NB4 (cell line): ENCODE results near the gene SIRT7.

ENCODE experiments used
- DNase-seq: peaks from one replicate; pipeline ENCODE4 v3.0.0; 2010; ENCODE audit warnings: low read depth
- H3K4me3 ChIP-seq: one replicate; pipeline ENCODE4 v1.5.1; 2011; ENCODE audit warnings: mild to moderate bottlenecking, low read depth, low read length, moderate library complexity
- CTCF ChIP-seq: IDR thresholded peaks from one replicate; pipeline ENCODE4 v1.5.1; 2012; ENCODE audit warnings: low read depth, low read length
- MYC ChIP-seq: IDR thresholded peaks from 2 replicates; pipeline ENCODE4 v1.6.1; 2011; ENCODE audit warnings: low read depth, low read length
- POLR2A ChIP-seq: IDR thresholded peaks from 2 replicates; pipeline ENCODE4 v1.6.1; 2011; ENCODE audit warnings: mild to moderate bottlenecking; ENCODE audit not compliant: insufficient read length; ENCODE audit errors: extremely low read depth
- TF ChIP-seq, protein P1 (sequence below): IDR thresholded peaks from 2 replicates; pipeline ENCODE4 v1.6.1; 2011; ENCODE audit warnings: low read depth, low read length

Gene SIRT7

GRCh38 chr17:81870981-81871386, 47.0 kb downstream of the SIRT7 start, which contains the start of gene ARHGDIA:
TSS of gene ARHGDIA (minus strand) at chr17:81871337. CDS start at chr17:81869930, 1,407 bp downstream.
- H3K4me3 ChIP-seq = peak within 1 kb of the TSS; percentile 88
- no peak for DNase-seq
- TF ChIP-seq, protein P1, sequence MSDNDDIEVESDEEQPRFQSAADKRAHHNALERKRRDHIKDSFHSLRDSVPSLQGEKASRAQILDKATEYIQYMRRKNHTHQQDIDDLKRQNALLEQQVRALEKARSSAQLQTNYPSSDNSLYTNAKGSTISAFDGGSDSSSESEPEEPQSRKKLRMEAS = no peak
- TF ChIP-seq POLR2A (no peak), CTCF (no peak), MYC (no peak)

GRCh38 chr17:81870131-81870980, 47.6 kb downstream of the SIRT7 start:
- peak; percentile 58 for DNase-seq
- peak overlapping the region; percentile 88 for H3K4me3 ChIP-seq
- TF ChIP-seq MYC = no peak
- TF ChIP-seq, protein P1 = 0 out of 2 replicates have a peak, but pooled peaks have one; percentile 27

DNA sequence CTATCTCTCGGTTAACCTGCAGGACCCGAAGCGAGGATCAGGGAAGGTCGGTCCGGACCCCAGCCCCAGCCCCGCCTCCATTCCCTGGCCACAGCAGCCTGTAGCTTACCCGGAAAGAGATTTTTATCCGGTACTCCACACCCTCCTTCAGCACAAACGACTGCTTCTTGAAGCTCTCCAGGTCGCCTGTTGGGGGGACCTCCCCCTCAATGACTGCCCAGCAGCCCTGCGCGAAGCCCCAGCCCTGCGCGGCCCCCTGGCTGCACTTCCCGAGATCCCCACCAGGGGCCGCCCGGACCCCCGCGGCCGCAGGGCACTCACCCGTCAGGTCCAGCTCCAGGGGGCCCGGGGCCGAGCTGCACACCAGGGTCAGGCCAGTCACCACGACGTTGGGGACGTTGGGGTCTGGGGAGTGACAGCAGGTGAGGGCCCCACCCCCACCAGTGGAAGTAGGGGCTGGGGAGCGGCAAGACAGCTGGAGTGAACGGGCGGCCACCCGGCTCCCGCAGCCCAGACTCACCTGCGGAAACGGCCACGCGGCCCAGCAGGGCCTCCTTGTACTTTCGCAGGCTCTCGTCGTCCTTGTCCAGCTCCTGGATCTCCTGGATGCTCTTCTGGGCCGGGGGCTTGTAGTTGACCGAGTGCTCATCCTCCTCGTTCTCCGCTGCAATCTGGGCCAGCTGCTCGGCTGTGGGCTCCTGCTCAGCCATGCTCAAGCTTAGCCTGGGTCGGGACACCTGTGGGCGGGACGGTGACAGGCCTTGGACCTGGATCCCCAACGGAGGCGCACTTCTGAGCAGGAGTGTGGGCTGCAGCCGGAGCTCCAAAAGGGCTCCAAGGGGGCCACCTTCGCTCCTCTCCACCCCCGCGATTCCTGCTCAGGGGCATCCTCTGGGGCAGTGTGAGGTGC, 48.5 kb downstream of the SIRT7 start:
- DNase-seq = peak; percentile 48
- H3K4me3 ChIP-seq = peak overlapping the region; percentile 88
- TF ChIP-seq, protein P1 = no peak
- TF ChIP-seq CTCF = peak; percentile 59

GRCh38 chr17:81868674-81869220, 49.2 kb downstream of the SIRT7 start:
- peak; percentile 37 for DNase-seq
- H3K4me3 ChIP-seq = no peak overlapping the region
- TF ChIP-seq POLR2A (no peak), MYC (no peak)

- TF ChIP-seq, protein P1 = no peak
- TF ChIP-seq CTCF = no peak
- no peak for TF ChIP-seq MYC
- TF ChIP-seq POLR2A = no peak
- DNase-seq = no peak
- H3K4me3 ChIP-seq = no peak overlapping the region
Measured at GRCh38 chr17:81867991-81868673, 49.8 kb downstream of the SIRT7 start.

GRCh38 chr17:81867170-81867990, 50.6 kb downstream of the SIRT7 start:
- no peak overlapping the region for H3K4me3 ChIP-seq
- TF ChIP-seq POLR2A (peak; percentile 38), CTCF (no peak), MYC (no peak)
- peak; percentile 59 for DNase-seq
